Mesendoderm (in vitro differentiated cells): ENCODE measurements around the gene SMU1.
A peak's percentile ranks its signal among the peaks of the same experiment; 100 is the strongest.
"Not testable (repeated sequence)": the region's sequence is repeated elsewhere in the genome, so short reads cannot be mapped to it uniquely, and the experiment has no call there.

Source experiments
- DNase-seq: peaks from one replicate; pipeline ENCODE4 v3.0.0; 2013
- H2AK5ac ChIP-seq: 2 replicates; pipeline ENCODE4 v1.6.1; 2013; ENCODE audit warnings: low read length, inconsistent platforms
- H2BK120ac ChIP-seq: 2 replicates; pipeline ENCODE4 v1.6.1; 2013; ENCODE audit warnings: low read depth, mild to moderate bottlenecking, low read length, moderate library complexity, mixed read lengths
- H2BK15ac ChIP-seq: replicated peaks from 2 replicates; pipeline ENCODE4 v1.6.1; 2013; ENCODE audit warnings: low read depth, mild to moderate bottlenecking, moderate library complexity
- H2BK5ac ChIP-seq: 2 replicates; pipeline ENCODE4 v1.6.1; 2013; ENCODE audit warnings: low read length, inconsistent platforms
- H3K18ac ChIP-seq: 2 replicates; pipeline ENCODE4 v1.6.1; 2013; ENCODE audit warnings: mild to moderate bottlenecking, low read length, mixed read lengths
- H3K23ac ChIP-seq: one replicate; pipeline ENCODE4 v1.6.1; 2013; ENCODE audit warnings: low read length
- H3K27ac ChIP-seq: 2 replicates; pipeline ENCODE4 v1.5.1; 2013; ENCODE audit warnings: low read depth, mild to moderate bottlenecking, inconsistent platforms, low read length, moderate library complexity
- H3K27me3 ChIP-seq: 2 replicates; pipeline ENCODE4 v1.6.1; 2013; ENCODE audit warnings: low read length, control low read depth, mild to moderate bottlenecking, inconsistent platforms; ENCODE audit not compliant: insufficient read depth, poor library complexity
- H3K36me3 ChIP-seq: 2 replicates; pipeline ENCODE4 v1.6.1; 2013; ENCODE audit warnings: low read length, inconsistent platforms; ENCODE audit not compliant: control insufficient read depth, insufficient read depth
- H3K4ac ChIP-seq: one replicate; pipeline ENCODE4 v1.6.1; 2013; ENCODE audit warnings: low read depth, mild to moderate bottlenecking, low read length, moderate library complexity
- H3K4me1 ChIP-seq: 2 replicates; pipeline ENCODE4 v1.6.1; 2013; ENCODE audit warnings: low read depth, low read length, inconsistent platforms; ENCODE audit not compliant: control insufficient read depth
- H3K4me2 ChIP-seq: 2 replicates; pipeline ENCODE4 v1.6.1; 2013; ENCODE audit warnings: low read length
- H3K4me3 ChIP-seq: 2 replicates; pipeline ENCODE4 v1.5.1; 2013; ENCODE audit warnings: mild to moderate bottlenecking, low read length
- H3K56ac ChIP-seq: one replicate; pipeline ENCODE4 v1.6.1; 2013; ENCODE audit warnings: low read length
- H3K79me1 ChIP-seq: 2 replicates; pipeline ENCODE4 v1.6.1; 2013; ENCODE audit warnings: low read length, inconsistent platforms
- H3K79me2 ChIP-seq: 2 replicates; pipeline ENCODE4 v1.6.1; 2013; ENCODE audit warnings: mild to moderate bottlenecking, low read length; ENCODE audit not compliant: control insufficient read depth, insufficient read depth
- H3K9ac ChIP-seq: 2 replicates; pipeline ENCODE4 v1.6.1; 2013; ENCODE audit warnings: low read length, inconsistent platforms
- H4K5ac ChIP-seq: one replicate; pipeline ENCODE4 v1.6.1; 2013; ENCODE audit warnings: low read length
- H4K8ac ChIP-seq: one replicate; pipeline ENCODE4 v1.6.1; 2013; ENCODE audit warnings: low read depth, mild to moderate bottlenecking, control low read depth, low read length, moderate library complexity
- WGBS: extraction: QIAGEN DNeasy Blood & Tissue Kit; methylation state at CpG from one replicate; pipeline ENCODE4 v1.1.7; 2013; ENCODE audit warnings: low lambda C conversion rate, missing lambda C conversion rate; ENCODE audit not compliant: insufficient coverage; ENCODE audit errors: extremely low coverage; 5-methylcytosine and 5-hydroxymethylcytosine counted together

SMU1 gene

GRCh38 chr9:33013962-33014664 lies 62.4 kb downstream of the SMU1 start:
- H4K8ac ChIP-seq: no peak overlapping the region
- no peak for DNase-seq
- no peak overlapping the region for H2BK5ac ChIP-seq
- H3K4ac ChIP-seq: no peak overlapping the region
- WGBS: no CpG with 5 or more reads among the region's 2 CpGs
- no peaks in the 10 kb centered on the region for H3K79me1 ChIP-seq
- H4K5ac ChIP-seq: no peak overlapping the region
- H3K56ac ChIP-seq: no peak overlapping the region
- no peak overlapping the region for H3K23ac ChIP-seq
- H2BK15ac ChIP-seq: no peak overlapping the region
- H3K79me2 ChIP-seq: no peaks in the 10 kb centered on the region
- no peaks in the 10 kb centered on the region for H3K4me1 ChIP-seq
- no peak overlapping the region for H3K4me3 ChIP-seq
- no peaks in the 10 kb centered on the region for H3K36me3 ChIP-seq
- H3K4me2 ChIP-seq: no peak overlapping the region
- H3K9ac ChIP-seq: no peak overlapping the region
- no peak overlapping the region for H3K27ac ChIP-seq
- H3K18ac ChIP-seq: no peak overlapping the region
- H2AK5ac ChIP-seq: no peak overlapping the region
- H2BK120ac ChIP-seq: no peak overlapping the region
- H3K27me3 ChIP-seq: no peaks in the 10 kb centered on the region

DNA sequence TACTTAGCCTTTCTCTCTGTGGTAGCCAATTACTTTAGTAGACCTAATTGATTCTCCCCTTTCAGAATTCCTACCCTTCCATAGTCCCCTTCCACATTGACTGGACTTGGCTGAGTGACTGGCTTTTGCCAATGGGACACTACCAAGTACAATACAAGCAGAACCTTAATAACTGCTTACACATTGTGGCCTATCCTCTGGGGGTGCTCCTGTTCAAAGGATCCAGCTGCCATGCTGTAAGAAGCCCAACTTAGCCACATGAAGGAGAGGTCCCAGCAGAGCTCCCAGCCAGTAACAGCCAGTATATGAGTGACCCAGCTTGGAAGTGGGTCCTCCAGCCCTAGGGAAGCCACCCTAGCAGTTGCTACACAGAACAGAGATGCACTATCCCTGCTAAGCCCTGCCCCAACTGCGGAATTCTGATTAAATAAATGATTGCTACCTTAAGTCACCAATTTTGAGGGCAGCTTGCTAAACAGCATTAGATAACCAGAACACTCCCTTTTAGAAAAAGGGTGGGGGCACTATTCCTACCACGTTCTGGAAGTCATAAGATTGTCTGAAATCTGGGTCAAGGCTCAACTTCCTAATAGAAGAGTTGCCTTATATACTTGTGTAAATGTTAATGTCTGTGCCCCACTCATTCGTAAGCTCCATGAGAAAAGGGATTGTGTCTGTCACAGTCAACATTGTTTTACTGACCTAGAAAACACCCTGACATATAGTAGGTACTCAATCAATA lies 64.0 kb downstream of the SMU1 start:
- Histone ChIP-seq H3K18ac (no peak overlapping the region), H3K36me3 (no peaks in the 10 kb centered on the region), H3K79me1 (no peaks in the 10 kb centered on the region), H3K23ac (no peak overlapping the region), H3K4me2 (no peak overlapping the region), H4K8ac (no peak overlapping the region), H3K4me3 (no peak overlapping the region), H3K4ac (no peak overlapping the region), H3K27me3 (no peaks in the 10 kb centered on the region), H2BK5ac (no peak overlapping the region), H2AK5ac (no peak overlapping the region), H2BK120ac (no peak overlapping the region), H3K56ac (no peak overlapping the region), H3K79me2 (no peaks in the 10 kb centered on the region), H3K9ac (no peak overlapping the region), H3K4me1 (no peaks in the 10 kb centered on the region), H2BK15ac (no peak overlapping the region), H3K27ac (no peak overlapping the region), H4K5ac (no peak overlapping the region)
- no peak for DNase-seq
- WGBS: no CpG with 5 or more reads among the region's 3 CpGs

DNA sequence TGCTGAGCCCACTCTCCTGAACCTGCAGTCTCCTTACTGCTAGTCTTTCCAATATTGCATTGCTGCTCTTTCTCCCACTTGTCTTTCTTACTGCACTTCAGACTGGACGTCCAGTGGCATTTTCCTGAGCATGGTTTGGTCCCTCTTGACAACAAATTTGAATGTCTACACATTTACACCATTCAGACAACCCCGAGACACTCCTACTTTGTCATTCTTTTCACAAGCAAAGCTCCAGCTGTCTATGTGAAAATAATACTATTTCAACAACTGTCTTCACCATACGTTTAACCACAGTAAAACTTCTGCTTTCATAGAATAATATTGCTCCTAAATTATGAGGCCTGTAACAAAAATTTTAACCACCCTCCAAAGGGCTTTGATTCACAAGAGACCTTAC lies 64.6 kb downstream of the SMU1 start:
- Histone ChIP-seq H3K4me2 (no peak overlapping the region), H3K9ac (no peak overlapping the region), H3K79me1 (no peaks in the 10 kb centered on the region), H3K27ac (no peak overlapping the region), H3K18ac (no peak overlapping the region), H3K4me1 (no peaks in the 10 kb centered on the region), H3K23ac (no peak overlapping the region), H2BK15ac (no peak overlapping the region), H4K5ac (no peak overlapping the region), H2BK120ac (no peak overlapping the region), H3K56ac (no peak overlapping the region), H3K4me3 (no peak overlapping the region), H2AK5ac (no peak overlapping the region), H3K79me2 (no peaks in the 10 kb centered on the region), H3K4ac (no peak overlapping the region), H3K36me3 (no peaks in the 10 kb centered on the region), H4K8ac (no peak overlapping the region), H2BK5ac (no peak overlapping the region), H3K27me3 (no peaks in the 10 kb centered on the region)
- DNase-seq: no peak
- no CpG with 5 or more reads among the region's 3 CpGs for WGBS

- Histone ChIP-seq H3K79me2 (no peaks in the 10 kb centered on the region), H3K27me3 (no peaks in the 10 kb centered on the region), H3K36me3 (no peaks in the 10 kb centered on the region), H3K4ac (no peak overlapping the region), H3K23ac (no peak overlapping the region), H2AK5ac (no peak overlapping the region), H3K27ac (no peak overlapping the region), H2BK120ac (no peak overlapping the region), H3K18ac (no peak overlapping the region), H3K56ac (no peak overlapping the region), H3K4me2 (no peak overlapping the region), H2BK15ac (no peak overlapping the region), H3K4me3 (no peak overlapping the region), H4K8ac (no peak overlapping the region), H3K79me1 (no peaks in the 10 kb centered on the region), H4K5ac (no peak overlapping the region), H3K9ac (no peak overlapping the region), H2BK5ac (no peak overlapping the region), H3K4me1 (no peaks in the 10 kb centered on the region)
- no CpG with 5 or more reads among the region's 4 CpGs for WGBS
- DNase-seq: peak; percentile 35
Observed at GRCh38 chr9:33007755-33008154, 68.7 kb downstream of the SMU1 start.

GRCh38 chr9:33005335-33005734 lies 71.1 kb downstream of the SMU1 start:
- H3K27ac ChIP-seq, H3K79me1 ChIP-seq, H3K4ac ChIP-seq, H4K8ac ChIP-seq, H2BK15ac ChIP-seq, H2BK5ac ChIP-seq, H3K4me1 ChIP-seq, H3K36me3 ChIP-seq, DNase-seq, H2AK5ac ChIP-seq, H3K4me2 ChIP-seq, H3K9ac ChIP-seq, H3K23ac ChIP-seq, H3K27me3 ChIP-seq, H3K79me2 ChIP-seq, H3K4me3 ChIP-seq, H3K18ac ChIP-seq, H3K56ac ChIP-seq, H2BK120ac ChIP-seq, H4K5ac ChIP-seq: not testable (repeated sequence)

GRCh38 chr9:33000682-33001055 lies 75.8 kb downstream of the SMU1 start:
- H2BK15ac ChIP-seq, H3K23ac ChIP-seq, H4K8ac ChIP-seq, H3K36me3 ChIP-seq, H3K27me3 ChIP-seq, H2BK120ac ChIP-seq, H2BK5ac ChIP-seq, H3K4me3 ChIP-seq, H4K5ac ChIP-seq, H3K18ac ChIP-seq, H3K4ac ChIP-seq, H3K4me1 ChIP-seq, H3K79me1 ChIP-seq, H2AK5ac ChIP-seq, H3K4me2 ChIP-seq: not testable (repeated sequence)
- peak overlapping the region; percentile 96 for H3K9ac ChIP-seq
- peak overlapping the region; percentile 98 for H3K56ac ChIP-seq
- no CpG with 5 or more reads among the region's 12 CpGs for WGBS
- H3K79me2 ChIP-seq: peaks cover 21% of the 10 kb centered on the region
- peak; percentile 6 for DNase-seq
- H3K27ac ChIP-seq: peak overlapping the region; percentile 52
